ENCODE data around the gene CDK4.

DNA sequence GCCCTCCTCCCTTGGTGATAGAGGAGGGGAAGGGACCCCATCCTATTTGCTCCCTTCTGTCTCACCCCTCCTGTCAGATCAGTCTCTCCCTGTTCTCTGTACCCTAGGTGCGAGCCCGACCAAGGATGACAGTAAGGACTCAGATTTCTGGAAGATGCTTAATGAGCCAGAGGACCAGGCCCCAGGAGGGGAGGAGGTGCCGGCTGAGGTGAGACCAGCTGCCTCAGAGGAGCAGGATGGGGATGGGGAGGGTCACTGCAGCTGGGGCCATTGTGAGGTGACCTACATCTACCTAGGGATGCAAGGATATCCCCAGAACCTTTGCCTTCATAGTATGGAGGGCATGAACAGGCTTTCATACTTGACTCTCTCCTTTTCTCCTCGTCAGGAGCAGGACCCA lies 35.8 kb downstream of the CDK4 start:
- no peak for TF ChIP-seq CTCF (IDR thresholded peaks at IDR 0.05)
- TF ChIP-seq POLR2A (IDR thresholded peaks at IDR 0.05): no peak

All from lower leg skin (tissue), 3 donors.